ENCODE data around the gene SPAG17.

DNA sequence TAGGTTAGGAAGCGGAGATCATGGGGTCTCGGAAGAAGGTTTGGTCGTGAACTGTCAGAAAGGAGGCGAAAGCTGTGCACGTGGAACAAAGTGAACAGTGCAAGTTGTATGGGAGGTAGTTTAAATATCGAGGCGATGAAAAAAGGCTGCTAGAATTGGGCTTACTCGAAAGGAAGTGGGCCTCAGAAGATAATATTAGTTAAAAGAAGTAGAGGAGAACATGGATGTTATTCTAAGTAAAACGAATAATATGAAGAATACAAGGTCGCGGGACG, 254.9 kb downstream of the SPAG17 start:
- TF ChIP-seq, protein P1, sequence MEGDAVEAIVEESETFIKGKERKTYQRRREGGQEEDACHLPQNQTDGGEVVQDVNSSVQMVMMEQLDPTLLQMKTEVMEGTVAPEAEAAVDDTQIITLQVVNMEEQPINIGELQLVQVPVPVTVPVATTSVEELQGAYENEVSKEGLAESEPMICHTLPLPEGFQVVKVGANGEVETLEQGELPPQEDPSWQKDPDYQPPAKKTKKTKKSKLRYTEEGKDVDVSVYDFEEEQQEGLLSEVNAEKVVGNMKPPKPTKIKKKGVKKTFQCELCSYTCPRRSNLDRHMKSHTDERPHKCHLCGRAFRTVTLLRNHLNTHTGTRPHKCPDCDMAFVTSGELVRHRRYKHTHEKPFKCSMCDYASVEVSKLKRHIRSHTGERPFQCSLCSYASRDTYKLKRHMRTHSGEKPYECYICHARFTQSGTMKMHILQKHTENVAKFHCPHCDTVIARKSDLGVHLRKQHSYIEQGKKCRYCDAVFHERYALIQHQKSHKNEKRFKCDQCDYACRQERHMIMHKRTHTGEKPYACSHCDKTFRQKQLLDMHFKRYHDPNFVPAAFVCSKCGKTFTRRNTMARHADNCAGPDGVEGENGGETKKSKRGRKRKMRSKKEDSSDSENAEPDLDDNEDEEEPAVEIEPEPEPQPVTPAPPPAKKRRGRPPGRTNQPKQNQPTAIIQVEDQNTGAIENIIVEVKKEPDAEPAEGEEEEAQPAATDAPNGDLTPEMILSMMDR (IDR thresholded peaks at IDR 0.05) = no peak
- no peak for TF ChIP-seq POLR2A (IDR thresholded peaks at IDR 0.05)

Measured in ovary (tissue), 3 donors.